Caco-2 (cell line): ENCODE data around the gene JAG1. TPM values are rescaled to one million over a fixed set of nuclear protein-coding genes. Genes with fewer than 3 reads are reported as not detected.
"Not testable (repeated sequence)": the region's sequence is repeated elsewhere in the genome, so short reads cannot be mapped to it uniquely, and the experiment has no call there.

ENCODE experiments used
- BruUV-seq: library from RNA; stranded (reverse); fragments of 400-500 nt; replicated peaks from 2 replicates; lab custom pipeline; 2021; lab: Mats Ljungman, UMichigan
- CTCF ChIA-PET: fragments of 300-600 bp; sonication (Branson Sonifier 250); formaldehyde crosslinking; loops from one replicate; lab custom pipeline; 2022; ENCODE audit warnings: antibody characterized with exemption; lab: Charles Lee
- POLR2A ChIA-PET: fragments of 300-600 bp; sonication (Branson Sonifier 250); formaldehyde crosslinking; loops from one replicate; lab custom pipeline; 2022; ENCODE audit warnings: antibody characterized with exemption; lab: Charles Lee
- DNase-seq, 2 experiments: peaks; one replicate each; pipeline versions ENCODE4 v3.0.0 to v3.0.0-alpha.2; 2020 to 2022
- H3K27me3 ChIP-seq: replicated peaks from 2 replicates; pipeline ENCODE4 v1.6.0; 2011; ENCODE audit warnings: low read length; ENCODE audit not compliant: control insufficient read depth, insufficient read depth
- H3K36me3 ChIP-seq: 2 replicates; pipeline ENCODE4 v1.5.1; 2011; ENCODE audit warnings: low read length; ENCODE audit not compliant: control insufficient read depth, insufficient read depth
- H3K4me1 ChIP-seq: fragments of 250-450 bp; sonication (Bioruptor Pico); 2 replicates; pipeline ENCODE4 v1.5.1; 2020; ENCODE audit warnings: mild to moderate bottlenecking
- H3K4me3 ChIP-seq: 2 replicates; pipeline ENCODE4 v1.5.1; 2011; ENCODE audit warnings: low read depth, mild to moderate bottlenecking, control low read depth, low read length
- H3K9me3 ChIP-seq: fragments of 250-450 bp; sonication (Bioruptor Pico); 2 replicates; pipeline ENCODE4 v1.5.1; 2020; ENCODE audit warnings: mild to moderate bottlenecking, moderate library complexity
- H3K27ac Mint-ChIP-seq: one replicate; pipeline ENCODE4 v1.8.0; 2022; ENCODE audit warnings: mixed read lengths; ENCODE audit not compliant: unreplicated experiment
- H3K27me3 Mint-ChIP-seq: one replicate; pipeline ENCODE4 v1.8.0; 2022; ENCODE audit warnings: mixed read lengths; ENCODE audit not compliant: insufficient read depth, unreplicated experiment
- H3K36me3 Mint-ChIP-seq: one replicate; pipeline ENCODE4 v1.8.0; 2022; ENCODE audit warnings: mild to moderate bottlenecking, mixed read lengths; ENCODE audit not compliant: insufficient read depth, unreplicated experiment
- H3K4me1 Mint-ChIP-seq: one replicate; pipeline ENCODE4 v1.8.0; 2022; ENCODE audit warnings: low read depth, mixed read lengths; ENCODE audit not compliant: unreplicated experiment
- H3K4me3 Mint-ChIP-seq: one replicate; pipeline ENCODE4 v1.8.0; 2022; ENCODE audit warnings: mild to moderate bottlenecking, moderate library complexity, mixed read lengths; ENCODE audit not compliant: unreplicated experiment
- H3K9me3 Mint-ChIP-seq: one replicate; pipeline ENCODE4 v1.8.0; 2022; ENCODE audit warnings: mixed read lengths; ENCODE audit not compliant: unreplicated experiment
- intact Hi-C: fragments of 100-400 bp; cut with micrococcal nuclease; formaldehyde crosslinking; loops from one replicate; pipeline ENCODE4 v1.10.0; 2022; ENCODE audit not compliant: unreplicated experiment
- total RNA-seq: library from RNA; stranded (reverse); gene quantifications from 2 replicates; pipeline ENCODE4 v1.2.3, GENCODE V29; 2022
- TF ChIP-seq, protein P1 (sequence below), 2 experiments: fragments of 200-600 bp in 1 of 2; IDR thresholded peaks; 1 replicate in 1 of 2; 2 replicates in 1 of 2; pipeline versions ENCODE4 v1.5.1 to v1.8.0; 2011 to 2022; ENCODE audit warnings: antibody characterized with exemption in 1 of 2, control low read depth in 1 of 2, inconsistent platforms in 1 of 2, low read depth in 1 of 2, low read length in 1 of 2, mild to moderate bottlenecking in 1 of 2, moderate library complexity in 1 of 2; ENCODE audit not compliant: insufficient read depth in 1 of 2, severe bottlenecking in 1 of 2, unreplicated experiment in 1 of 2

The JAG1 gene
- total RNA-seq, 1 experiment from 2014 or later: 69.8 TPM

DNA sequence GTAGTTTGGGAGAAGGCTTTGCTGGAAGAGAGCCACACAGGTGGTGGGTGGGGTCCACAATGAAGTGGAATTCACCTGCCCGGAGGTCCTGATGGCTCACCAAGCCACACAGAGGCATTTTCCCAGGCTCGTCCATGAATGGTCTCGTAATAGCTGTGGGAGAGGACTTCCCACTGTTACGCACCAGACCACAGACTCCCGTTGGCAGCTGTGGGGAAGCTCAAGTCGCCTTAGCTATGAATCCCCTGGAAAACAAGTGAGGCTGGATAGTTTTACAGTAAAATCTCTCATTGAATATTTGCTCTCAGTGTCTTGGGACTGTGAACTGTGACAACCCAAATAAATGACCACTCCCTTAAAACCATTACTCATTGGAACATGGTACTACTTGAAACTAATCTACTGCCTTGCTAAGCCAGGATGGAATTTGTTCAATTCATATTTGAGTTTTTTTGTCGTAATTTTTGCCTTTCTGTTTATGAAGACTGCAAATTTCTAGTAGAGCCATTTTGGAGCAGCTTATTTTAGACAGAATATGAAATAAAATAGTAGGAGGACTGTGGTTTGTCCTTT is 79.4 kb downstream of the JAG1 start:
- no peak for DNase-seq
- Histone ChIP-seq H3K27me3 (no peaks in the 10 kb centered on the region), H3K36me3 (no peaks in the 10 kb centered on the region), H3K9me3 (no peaks in the 10 kb centered on the region), H3K4me3 (no peak overlapping the region), H3K4me1 (peaks cover 10% of the 10 kb centered on the region; the same call in 1 of the 2 replicates)
- POLR2A ChIA-PET: no interaction called here
- peaks cover 8% of the 10 kb centered on the region for H3K4me1 Mint-ChIP-seq
- CTCF ChIA-PET: no interaction called here
- no peak overlapping the region for H3K4me3 Mint-ChIP-seq
- peaks cover 6% of the 10 kb centered on the region for H3K36me3 Mint-ChIP-seq
- no TSS peak for BruUV-seq
- H3K27me3 Mint-ChIP-seq: no peaks in the 10 kb centered on the region
- intact Hi-C loops: no loop called here
- TF ChIP-seq, protein P1, sequence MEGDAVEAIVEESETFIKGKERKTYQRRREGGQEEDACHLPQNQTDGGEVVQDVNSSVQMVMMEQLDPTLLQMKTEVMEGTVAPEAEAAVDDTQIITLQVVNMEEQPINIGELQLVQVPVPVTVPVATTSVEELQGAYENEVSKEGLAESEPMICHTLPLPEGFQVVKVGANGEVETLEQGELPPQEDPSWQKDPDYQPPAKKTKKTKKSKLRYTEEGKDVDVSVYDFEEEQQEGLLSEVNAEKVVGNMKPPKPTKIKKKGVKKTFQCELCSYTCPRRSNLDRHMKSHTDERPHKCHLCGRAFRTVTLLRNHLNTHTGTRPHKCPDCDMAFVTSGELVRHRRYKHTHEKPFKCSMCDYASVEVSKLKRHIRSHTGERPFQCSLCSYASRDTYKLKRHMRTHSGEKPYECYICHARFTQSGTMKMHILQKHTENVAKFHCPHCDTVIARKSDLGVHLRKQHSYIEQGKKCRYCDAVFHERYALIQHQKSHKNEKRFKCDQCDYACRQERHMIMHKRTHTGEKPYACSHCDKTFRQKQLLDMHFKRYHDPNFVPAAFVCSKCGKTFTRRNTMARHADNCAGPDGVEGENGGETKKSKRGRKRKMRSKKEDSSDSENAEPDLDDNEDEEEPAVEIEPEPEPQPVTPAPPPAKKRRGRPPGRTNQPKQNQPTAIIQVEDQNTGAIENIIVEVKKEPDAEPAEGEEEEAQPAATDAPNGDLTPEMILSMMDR (IDR thresholded peaks at IDR 0.05; ENCODE audit: insufficient read depth in 1 of 2, low read depth in 1 of 2, low read length in 1 of 2, severe bottlenecking in 1 of 2, unreplicated experiment in 1 of 2): no peak
- no peak overlapping the region for H3K27ac Mint-ChIP-seq
- no peaks in the 10 kb centered on the region for H3K9me3 Mint-ChIP-seq

DNA sequence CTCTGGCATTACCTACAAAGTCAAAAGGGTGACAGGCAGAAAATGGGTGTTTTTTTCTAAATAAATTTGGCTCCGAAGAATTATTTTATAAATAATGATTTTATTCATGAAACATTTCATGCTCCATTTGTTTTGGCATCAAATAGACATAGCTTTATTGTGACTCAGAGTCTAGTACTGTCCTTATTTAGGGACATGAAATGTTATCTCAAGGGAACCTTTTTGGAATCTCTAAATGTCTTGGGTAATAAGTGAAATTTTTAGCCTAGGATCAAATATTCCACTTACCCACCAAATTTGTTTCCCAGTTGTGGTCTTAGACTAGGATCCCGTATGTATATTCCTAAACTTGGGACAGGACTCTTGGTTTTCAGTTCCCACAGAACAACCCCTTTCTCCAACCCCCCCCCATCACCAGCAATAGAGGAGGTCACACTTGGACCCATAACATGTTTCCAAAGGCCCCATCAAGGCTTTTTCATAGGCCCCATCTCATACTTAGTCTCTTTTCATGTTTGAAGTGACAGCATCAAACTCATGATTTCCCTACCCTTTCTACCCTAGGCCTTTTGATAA is 81.8 kb downstream of the JAG1 start:
- Histone ChIP-seq H3K4me1 (no peaks in the 10 kb centered on the region), H3K36me3 (no peaks in the 10 kb centered on the region), H3K9me3 (no peaks in the 10 kb centered on the region), H3K27me3 (no peaks in the 10 kb centered on the region), H3K4me3 (no peak overlapping the region)
- DNase-seq: no peak
- Mint-ChIP-seq H3K9me3 (no peaks in the 10 kb centered on the region), H3K4me3 (no peak overlapping the region), H3K4me1 (peaks cover 8% of the 10 kb centered on the region), H3K27me3 (no peaks in the 10 kb centered on the region), H3K36me3 (peaks cover 6% of the 10 kb centered on the region), H3K27ac (no peak overlapping the region)
- intact Hi-C loops: no loop called here
- TF ChIP-seq, protein P1 (IDR thresholded peaks at IDR 0.05; ENCODE audit: insufficient read depth in 1 of 2, low read depth in 1 of 2, low read length in 1 of 2, severe bottlenecking in 1 of 2, unreplicated experiment in 1 of 2): no peak
- ChIA-PET CTCF (no interaction called here), POLR2A (no interaction called here)
- no TSS peak for BruUV-seq

DNA sequence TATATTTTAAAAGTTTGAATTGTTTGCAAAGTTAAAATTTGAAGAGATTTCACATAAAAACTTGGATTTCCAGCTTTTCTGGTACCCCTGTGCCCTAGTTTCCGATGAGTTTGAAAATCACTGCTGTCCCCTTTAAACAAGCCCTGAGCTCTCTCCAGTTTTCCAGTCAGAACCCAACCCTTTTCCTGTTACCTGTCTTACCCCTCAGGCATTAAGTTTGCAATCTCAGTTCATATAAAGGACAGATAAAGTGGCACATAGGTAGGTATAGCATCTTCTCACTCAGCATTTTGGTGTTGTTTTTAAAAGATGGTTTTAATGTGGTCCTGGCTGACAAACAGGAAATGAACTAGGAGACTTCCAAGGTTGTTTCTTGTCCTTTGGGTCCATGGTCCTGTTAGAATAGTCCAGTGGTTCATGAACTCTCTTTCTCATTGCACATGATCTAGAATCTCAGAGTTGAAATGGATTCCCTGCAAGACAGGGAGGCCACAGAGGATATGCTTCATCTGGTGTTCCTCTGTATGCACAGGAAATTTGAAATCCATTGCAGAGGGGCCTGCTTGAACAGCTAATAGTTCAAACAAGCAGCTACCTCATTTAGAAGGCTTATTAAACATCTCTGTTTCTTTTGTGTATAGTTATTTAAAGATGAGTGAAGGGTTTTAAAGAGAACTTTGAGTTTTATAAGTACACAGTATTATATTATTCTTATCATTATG is 82.7 kb downstream of the JAG1 start:
- Mint-ChIP-seq H3K27me3 (no peaks in the 10 kb centered on the region), H3K27ac (no peak overlapping the region), H3K4me1 (peaks cover 8% of the 10 kb centered on the region), H3K9me3 (peaks cover 8% of the 10 kb centered on the region), H3K4me3 (no peak overlapping the region), H3K36me3 (peaks cover 6% of the 10 kb centered on the region)
- Histone ChIP-seq H3K4me1 (no peaks in the 10 kb centered on the region), H3K36me3 (no peaks in the 10 kb centered on the region), H3K27me3 (no peaks in the 10 kb centered on the region), H3K4me3 (no peak overlapping the region), H3K9me3 (no peaks in the 10 kb centered on the region)
- BruUV-seq: no TSS peak
- no peak for DNase-seq
- ChIA-PET CTCF (no interaction called here), POLR2A (no interaction called here)
- TF ChIP-seq, protein P1 (IDR thresholded peaks at IDR 0.05; ENCODE audit: insufficient read depth in 1 of 2, low read depth in 1 of 2, low read length in 1 of 2, severe bottlenecking in 1 of 2, unreplicated experiment in 1 of 2): no peak
- intact Hi-C loops: no loop called here

DNA sequence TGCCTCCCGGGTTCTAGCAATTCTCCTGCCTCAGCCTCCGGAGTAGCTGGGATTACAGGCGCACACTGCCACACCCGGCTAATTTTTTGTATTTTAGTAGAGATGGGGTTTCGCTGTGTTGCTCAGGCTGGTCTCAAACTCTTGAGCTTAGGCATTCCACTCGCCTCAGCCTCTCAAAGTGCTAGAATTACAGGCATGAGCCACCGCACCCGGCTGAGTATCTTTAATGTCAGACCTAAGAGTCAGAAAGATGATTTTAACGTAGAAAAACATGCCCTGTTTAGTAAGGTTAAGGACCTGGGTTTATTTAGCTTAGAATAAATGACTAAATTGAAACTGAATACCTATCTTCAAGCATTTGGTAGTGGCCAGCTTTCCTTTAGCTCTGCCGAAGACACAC is 83.4 kb downstream of the JAG1 start:
- BruUV-seq, H3K27me3 Mint-ChIP-seq, H3K9me3 ChIP-seq, DNase-seq, H3K4me3 ChIP-seq, H3K4me3 Mint-ChIP-seq, H3K27me3 ChIP-seq, H3K4me1 ChIP-seq, POLR2A ChIA-PET, H3K27ac Mint-ChIP-seq, H3K36me3 Mint-ChIP-seq, CTCF ChIA-PET, H3K36me3 ChIP-seq, intact Hi-C loops, H3K4me1 Mint-ChIP-seq: not testable (repeated sequence)
- peaks cover 11% of the 10 kb centered on the region for H3K9me3 Mint-ChIP-seq
